CD4-positive, alpha-beta memory T cell (primary cell): ENCODE measurements around the gene PLEKHA7. TPM values are rescaled to one million over a fixed set of nuclear protein-coding genes. Genes with fewer than 3 reads are reported as not detected.

Experiments used
- CTCF ChIA-PET: fragments of 350-600 bp; sonication (Branson Sonifier 250); formaldehyde crosslinking; loops from one replicate; lab custom pipeline; 2021; ENCODE audit warnings: inconsistent platforms; ENCODE audit not compliant: partially characterized antibody; lab: Charles Lee
- POLR2A ChIA-PET: fragments of 350-600 bp; sonication (Branson Sonifier 250); formaldehyde crosslinking; loops from one replicate; lab custom pipeline; 2021; ENCODE audit not compliant: partially characterized antibody; lab: Charles Lee
- DNase-seq, 5 donors: peaks; one replicate each; pipeline versions ENCODE4 v3.0.0 to v3.0.0-alpha.2; 2020 to 2022; ENCODE audit warnings: mixed read lengths in 1 of 5
- H3K27ac ChIP-seq: one replicate; pipeline ENCODE4 v1.7.0; 2013; ENCODE audit warnings: low read depth, low read length
- H3K27me3 ChIP-seq: 2 replicates; pipeline ENCODE4 v1.7.0; 2013; ENCODE audit warnings: mild to moderate bottlenecking, low read length, moderate library complexity; ENCODE audit not compliant: insufficient read depth
- H3K36me3 ChIP-seq: 2 replicates; pipeline ENCODE4 v1.7.0; 2013; ENCODE audit warnings: mild to moderate bottlenecking, low read length, moderate library complexity; ENCODE audit not compliant: insufficient read depth
- H3K4me1 ChIP-seq: 2 replicates; pipeline ENCODE4 v1.7.0; 2013; ENCODE audit warnings: mild to moderate bottlenecking, low read length, moderate library complexity; ENCODE audit not compliant: insufficient read depth
- H3K4me3 ChIP-seq, 2 donors: one replicate each; pipeline ENCODE4 v1.7.0; 2013; ENCODE audit warnings: low read length in 2 of 2, mild to moderate bottlenecking in 1 of 2
- H3K9me3 ChIP-seq, 2 donors: one replicate each; pipeline ENCODE4 v1.7.0; 2013; ENCODE audit warnings: low read length in 2 of 2, control low read depth in 1 of 2; ENCODE audit not compliant: control insufficient read depth in 1 of 2
- H3K27ac Mint-ChIP-seq, 7 donors: one replicate each; pipeline ENCODE4 v1.8.0; 2020 to 2021; ENCODE audit warnings: mixed read lengths in 7 of 7, mild to moderate bottlenecking in 6 of 7, inconsistent platforms in 3 of 7, moderate library complexity in 3 of 7
- H3K27me3 Mint-ChIP-seq, 2 donors: one replicate each; pipeline ENCODE4 v1.8.0; 2020 to 2021; ENCODE audit warnings: mixed read lengths in 2 of 2
- H3K36me3 Mint-ChIP-seq, 2 donors: one replicate each; pipeline ENCODE4 v1.8.0; 2020 to 2021; ENCODE audit warnings: mixed read lengths in 2 of 2, inconsistent platforms in 1 of 2, mild to moderate bottlenecking in 1 of 2
- H3K4me1 Mint-ChIP-seq, 4 donors: one replicate each; pipeline ENCODE4 v1.8.0; 2020 to 2021; ENCODE audit warnings: mixed read lengths in 4 of 4, mild to moderate bottlenecking in 1 of 4
- H3K4me3 Mint-ChIP-seq, 8 donors: one replicate each; pipeline ENCODE4 v1.8.0; 2020 to 2021; ENCODE audit warnings: mixed read lengths in 8 of 8, mild to moderate bottlenecking in 7 of 8, moderate library complexity in 6 of 8, inconsistent platforms in 3 of 8
- H3K9me3 Mint-ChIP-seq, 8 donors: one replicate each; pipeline ENCODE4 v1.8.0; 2020 to 2021; ENCODE audit warnings: mixed read lengths in 8 of 8, mild to moderate bottlenecking in 5 of 8, inconsistent platforms in 3 of 8, moderate library complexity in 1 of 8
- intact Hi-C: fragments of 100-400 bp; cut with micrococcal nuclease; formaldehyde crosslinking; loops from one replicate; pipeline ENCODE4 v1.15.1; 2023
- polyA plus RNA-seq, 2 donors: library from polyadenylated mRNA; unstranded; fragments of 300-500 nt; fragmentation: Illumina TruSeq; gene quantifications; one replicate each; pipeline ENCODE4 v1.2.3, GENCODE V29; 2021
- total RNA-seq, 2 experiments: library from RNA; stranded (reverse); gene quantifications; one replicate each; pipeline ENCODE4 v1.2.3, GENCODE V29; 2021

PLEKHA7 gene
- total and polyA plus RNA-seq, 4 experiments from 2014 or later = 1.6 to 8.3 (median 6.0) TPM

- H3K36me3 ChIP-seq = no peaks in the 10 kb centered on the region
- Mint-ChIP-seq H3K27me3 (peaks cover 0 to 1% of the 10 kb centered on the region in 2 donors), H3K27ac (peak overlapping the region in 2 of 7 donors; percentile 13 to 61), H3K4me1 (peaks cover 2 to 30% (median 5%) of the 10 kb centered on the region in 4 donors), H3K36me3 (no peaks in the 10 kb centered on the region), H3K4me3 (no peak overlapping the region), H3K9me3 (no peaks in the 10 kb centered on the region)
- DNase-seq = no peak
- POLR2A ChIA-PET = no interaction called here
- no peaks in the 10 kb centered on the region for H3K9me3 ChIP-seq
- no peaks in the 10 kb centered on the region for H3K27me3 ChIP-seq
- no peaks in the 10 kb centered on the region for H3K4me1 ChIP-seq
- intact Hi-C loops = no loop called here
- H3K27ac ChIP-seq = no peak overlapping the region
- H3K4me3 ChIP-seq = no peak overlapping the region
- CTCF ChIA-PET = no interaction called here
Measured at GRCh38 chr11:16960250-16960649, 54.0 kb downstream of the PLEKHA7 start.

- peaks cover 0 to 1% of the 10 kb centered on the region in 2 donors for H3K27me3 Mint-ChIP-seq
- H3K4me3 Mint-ChIP-seq = no peak overlapping the region
- H3K9me3 ChIP-seq = no peaks in the 10 kb centered on the region
- no peak overlapping the region for H3K27ac ChIP-seq
- H3K4me1 ChIP-seq = no peaks in the 10 kb centered on the region
- H3K36me3 Mint-ChIP-seq = no peaks in the 10 kb centered on the region
- DNase-seq = no peak
- ChIA-PET CTCF (no interaction called here), POLR2A (no interaction called here)
- H3K27ac Mint-ChIP-seq = peak overlapping the region in 3 of 7 donors; percentile 15 to 45 (median 37)
- no peaks in the 10 kb centered on the region for H3K36me3 ChIP-seq
- no peaks in the 10 kb centered on the region for H3K9me3 Mint-ChIP-seq
- H3K4me1 Mint-ChIP-seq = peaks cover 2 to 30% (median 5%) of the 10 kb centered on the region in 4 donors
- intact Hi-C loops = no loop called here
- H3K4me3 ChIP-seq = no peak overlapping the region
- no peaks in the 10 kb centered on the region for H3K27me3 ChIP-seq
Measured at GRCh38 chr11:16959602-16960001, 54.6 kb downstream of the PLEKHA7 start.

DNA sequence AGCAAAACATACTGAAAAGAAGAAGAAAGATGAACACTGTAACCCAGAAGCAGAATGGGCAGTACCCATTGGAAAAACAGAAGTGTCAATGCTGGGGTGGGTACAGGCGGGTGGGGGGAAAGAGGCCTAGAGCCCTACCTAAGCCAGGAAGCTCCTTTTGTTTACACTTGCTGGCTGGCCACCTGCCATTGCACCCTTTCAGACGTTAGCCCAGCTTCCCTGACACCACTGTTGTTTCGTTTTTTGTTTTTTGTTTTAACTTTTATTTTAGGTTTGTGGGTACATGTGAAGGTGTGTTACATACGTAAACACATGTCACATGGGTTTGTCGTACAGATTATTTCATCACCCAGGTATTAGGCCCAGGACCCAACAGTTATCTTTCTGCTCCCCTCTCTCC lies 55.4 kb downstream of the PLEKHA7 start:
- Histone ChIP-seq H3K27ac (no peak overlapping the region), H3K9me3 (no peaks in the 10 kb centered on the region), H3K4me1 (no peaks in the 10 kb centered on the region), H3K36me3 (no peaks in the 10 kb centered on the region), H3K4me3 (no peak overlapping the region), H3K27me3 (no peaks in the 10 kb centered on the region)
- Mint-ChIP-seq H3K36me3 (no peaks in the 10 kb centered on the region), H3K27ac (peak overlapping the region in 1 of 7 donors; percentile 45), H3K4me1 (peaks cover 2 to 30% (median 5%) of the 10 kb centered on the region in 4 donors), H3K9me3 (no peaks in the 10 kb centered on the region), H3K4me3 (peak overlapping the region in 1 of 8 donors; percentile 44), H3K27me3 (peaks cover 0 to 1% of the 10 kb centered on the region in 2 donors)
- intact Hi-C loops = no loop called here
- no peak for DNase-seq
- ChIA-PET POLR2A (no interaction called here), CTCF (no interaction called here)

DNA sequence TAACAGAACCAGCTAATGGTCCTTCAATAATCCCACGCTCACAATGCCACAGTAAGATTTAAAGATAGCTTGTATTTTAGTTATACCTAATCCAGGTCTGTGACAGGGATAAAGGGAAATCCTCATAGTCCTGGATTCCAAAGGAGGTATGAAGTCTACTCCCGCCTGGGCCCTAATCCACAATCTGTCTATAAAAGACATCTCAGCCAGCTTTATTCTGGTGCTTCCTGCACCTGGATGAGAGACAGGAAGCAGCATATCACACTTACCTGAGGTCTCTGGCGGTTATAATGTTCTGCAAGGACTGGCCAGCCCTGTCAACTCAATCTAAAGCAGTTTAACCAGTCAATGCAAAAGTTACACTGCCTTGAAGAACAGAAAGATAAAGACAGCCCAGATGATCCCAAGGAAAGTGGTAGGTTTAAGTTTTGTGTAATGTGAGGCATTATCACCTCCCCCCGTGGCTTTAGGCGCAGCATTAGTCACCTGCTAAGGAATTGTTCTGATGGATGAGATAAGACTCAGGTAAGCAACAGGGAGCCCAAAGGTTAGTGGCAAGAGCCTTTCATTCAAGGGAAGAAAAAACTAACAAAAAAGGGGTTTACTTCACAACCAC lies 57.6 kb downstream of the PLEKHA7 start:
- H3K9me3 Mint-ChIP-seq = no peaks in the 10 kb centered on the region
- no peak for DNase-seq
- H3K4me1 Mint-ChIP-seq = peaks cover 2 to 20% (median 5%) of the 10 kb centered on the region in 4 donors
- Histone ChIP-seq H3K4me3 (no peak overlapping the region), H3K27me3 (no peaks in the 10 kb centered on the region), H3K36me3 (no peaks in the 10 kb centered on the region), H3K4me1 (no peaks in the 10 kb centered on the region), H3K9me3 (no peaks in the 10 kb centered on the region), H3K27ac (no peak overlapping the region)
- H3K36me3 Mint-ChIP-seq = no peaks in the 10 kb centered on the region
- intact Hi-C loops = no loop called here
- ChIA-PET CTCF (no interaction called here), POLR2A (no interaction called here)
- H3K27ac Mint-ChIP-seq = no peak overlapping the region
- H3K27me3 Mint-ChIP-seq = peaks cover 0 to 1% of the 10 kb centered on the region in 2 donors
- no peak overlapping the region for H3K4me3 Mint-ChIP-seq

- peaks cover 0 to 9% (median 4%) of the 10 kb centered on the region in 4 donors for H3K4me1 Mint-ChIP-seq
- no peaks in the 10 kb centered on the region for H3K27me3 ChIP-seq
- no peak overlapping the region for H3K27ac Mint-ChIP-seq
- no peak overlapping the region for H3K4me3 Mint-ChIP-seq
- no peak for DNase-seq
- H3K9me3 ChIP-seq = no peaks in the 10 kb centered on the region
- no peaks in the 10 kb centered on the region for H3K27me3 Mint-ChIP-seq
- no peak overlapping the region for H3K4me3 ChIP-seq
- H3K4me1 ChIP-seq = no peaks in the 10 kb centered on the region
- H3K27ac ChIP-seq = no peak overlapping the region
- intact Hi-C loops = no loop called here
- POLR2A ChIA-PET = no interaction called here
- CTCF ChIA-PET = no interaction called here
- no peaks in the 10 kb centered on the region for H3K36me3 Mint-ChIP-seq
- H3K36me3 ChIP-seq = no peaks in the 10 kb centered on the region
- no peaks in the 10 kb centered on the region for H3K9me3 Mint-ChIP-seq
Measured at GRCh38 chr11:16953663-16954062, 60.6 kb downstream of the PLEKHA7 start.

DNA sequence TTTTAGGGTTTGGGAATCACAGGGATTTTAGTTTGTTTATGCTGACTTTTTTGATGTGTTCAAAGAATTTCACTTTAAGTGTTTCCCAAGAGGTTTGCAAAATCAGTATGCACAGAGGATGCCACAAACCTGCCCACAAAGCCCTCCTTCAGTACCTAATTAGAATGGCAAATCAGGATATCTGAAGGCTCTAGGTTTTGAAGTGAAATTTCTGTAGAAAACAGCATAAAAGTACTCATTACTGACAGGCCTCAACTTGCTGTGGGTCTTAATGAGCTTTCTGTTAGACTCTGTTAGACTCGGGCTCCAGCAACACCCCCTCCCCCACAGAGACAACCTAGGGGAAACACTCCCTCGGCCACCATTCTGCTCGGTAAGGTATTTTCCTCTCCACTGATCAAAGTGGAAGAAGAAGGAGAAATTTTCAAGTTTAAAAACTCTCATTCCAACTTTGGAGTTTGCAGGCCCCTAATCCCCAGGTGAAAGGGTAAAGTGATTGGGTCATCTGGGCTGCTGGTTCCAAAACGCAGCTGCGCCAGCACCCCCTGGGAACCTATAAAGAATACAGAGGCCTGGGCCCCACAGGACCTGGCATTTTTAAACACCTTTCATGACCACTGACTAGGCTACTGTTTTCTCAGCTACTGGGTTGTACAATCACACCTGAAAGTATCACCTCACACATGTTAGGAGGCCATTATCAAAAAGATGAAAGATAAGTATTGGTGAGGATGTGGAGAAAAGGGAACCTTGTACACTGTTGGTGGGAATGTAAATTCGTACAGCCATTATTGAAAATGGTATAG lies 67.5 kb downstream of the PLEKHA7 start:
- no peaks in the 10 kb centered on the region for H3K9me3 Mint-ChIP-seq
- no peaks in the 10 kb centered on the region for H3K36me3 ChIP-seq
- no peak overlapping the region for H3K4me3 Mint-ChIP-seq
- DNase-seq = no peak
- peaks cover 0 to 5% (median 3%) of the 10 kb centered on the region in 4 donors for H3K4me1 Mint-ChIP-seq
- intact Hi-C loops = no loop called here
- H3K27me3 ChIP-seq = no peaks in the 10 kb centered on the region
- no peak overlapping the region for H3K4me3 ChIP-seq
- CTCF ChIA-PET = interaction anchor here (1.0 to 1.2 kb wide), 3 partner anchors 117 to 437 kb away, joined by 3 to 4 read pairs (median 3); no protein-coding TSS in a partner anchor
- POLR2A ChIA-PET = no interaction called here
- H3K27ac ChIP-seq = no peak overlapping the region
- H3K27me3 Mint-ChIP-seq = no peaks in the 10 kb centered on the region
- no peaks in the 10 kb centered on the region for H3K36me3 Mint-ChIP-seq
- no peaks in the 10 kb centered on the region for H3K4me1 ChIP-seq
- peak overlapping the region in 1 of 7 donors; percentile 10 for H3K27ac Mint-ChIP-seq
- no peaks in the 10 kb centered on the region for H3K9me3 ChIP-seq

GRCh38 chr11:16945671-16946469 lies 68.3 kb downstream of the PLEKHA7 start:
- peak in 4 of 5 donors; percentile 10 to 26 (median 18) for DNase-seq
- no peaks in the 10 kb centered on the region for H3K36me3 Mint-ChIP-seq
- Histone ChIP-seq H3K9me3 (no peaks in the 10 kb centered on the region), H3K36me3 (no peaks in the 10 kb centered on the region), H3K27ac (no peak overlapping the region), H3K4me1 (no peaks in the 10 kb centered on the region), H3K27me3 (no peaks in the 10 kb centered on the region), H3K4me3 (no peak overlapping the region)
- peak overlapping the region in 3 of 7 donors; percentile 38 to 62 (median 58) for H3K27ac Mint-ChIP-seq
- POLR2A ChIA-PET = no interaction called here
- H3K27me3 Mint-ChIP-seq = no peaks in the 10 kb centered on the region
- intact Hi-C loops = no loop called here
- CTCF ChIA-PET = interaction anchor here (1.0 kb wide), 2 partner anchors 118 to 148 kb away, joined by 3 to 4 read pairs; no protein-coding TSS in a partner anchor
- peaks cover 0 to 5% (median 3%) of the 10 kb centered on the region in 4 donors for H3K4me1 Mint-ChIP-seq
- no peaks in the 10 kb centered on the region for H3K9me3 Mint-ChIP-seq
- H3K4me3 Mint-ChIP-seq = peak overlapping the region in 1 of 8 donors; percentile 40
